Limb (tissue), 2 donors: ENCODE measurements around the gene SMARCC1.

Source experiments
- DNase-seq, 2 donors: peaks; one replicate each; pipeline ENCODE4 v3.0.0-alpha.2; 2016; ENCODE audit errors: extremely low spot score in 2 of 2

The SMARCC1 gene

GRCh38 chr3:47590216-47590615, 191.5 kb downstream of the SMARCC1 start:
- DNase-seq = no peak

DNA sequence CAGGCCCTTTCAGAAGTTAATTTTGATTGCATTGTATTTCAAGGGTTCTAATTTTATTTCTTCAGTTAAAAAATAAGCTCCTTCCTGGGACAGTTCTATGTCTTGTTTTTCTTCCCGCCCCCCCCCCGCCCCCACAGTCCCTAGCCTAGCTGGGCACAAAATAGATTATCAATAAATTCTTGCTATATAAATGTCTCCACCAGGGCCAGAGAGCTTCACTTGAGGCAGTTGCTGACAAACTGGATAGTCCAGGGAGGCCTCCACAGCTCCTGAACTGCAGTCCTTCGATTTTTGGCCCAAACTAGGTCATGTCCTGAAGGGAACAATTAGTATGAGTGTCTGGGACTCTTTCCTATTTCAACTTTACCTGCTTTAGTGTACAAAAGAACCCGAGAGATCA, 193.1 kb downstream of the SMARCC1 start:
- DNase-seq = no peak

- DNase-seq = no peak
Measured at GRCh38 chr3:47588053-47588452, 193.6 kb downstream of the SMARCC1 start.

GRCh38 chr3:47586746-47587145, 194.9 kb downstream of the SMARCC1 start:
- DNase-seq = no peak

DNA sequence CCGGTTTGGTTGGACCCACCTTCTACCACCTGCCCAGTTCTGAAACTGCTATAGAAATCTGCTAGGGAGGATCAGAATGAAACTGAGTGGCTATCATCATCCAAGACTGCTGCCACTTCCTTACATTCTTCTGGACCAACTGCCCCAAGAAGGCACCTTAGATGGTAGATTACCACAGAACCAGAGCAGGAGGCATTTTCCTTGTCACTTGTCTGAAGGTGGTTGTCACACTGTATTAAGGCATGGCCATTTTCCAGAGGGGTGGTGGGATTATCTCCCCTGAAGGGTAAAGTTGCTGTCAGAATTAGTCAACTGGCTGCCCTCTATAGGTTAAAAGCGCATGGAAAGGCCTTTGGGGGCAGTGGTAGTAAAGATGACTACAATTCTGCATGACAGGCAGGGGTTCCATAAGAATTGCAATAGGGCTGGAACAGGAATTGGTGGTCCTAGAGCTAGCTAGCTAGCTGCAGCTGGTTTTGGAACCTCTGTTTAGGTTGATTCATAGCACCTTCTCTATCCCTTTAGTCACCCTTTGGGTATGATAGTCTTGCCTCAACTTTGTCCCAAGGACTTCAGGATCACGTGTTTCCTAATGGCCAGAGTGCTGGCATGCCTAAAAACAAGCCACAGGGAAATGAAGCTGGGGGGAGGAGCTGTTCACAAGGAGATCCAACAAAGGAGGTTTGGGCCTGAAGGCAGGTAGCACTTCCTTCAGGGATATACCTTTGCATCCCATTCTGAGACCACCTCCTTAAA, 198.2 kb downstream of the SMARCC1 start:
- no peak for DNase-seq

- DNase-seq = no peak
Measured at GRCh38 chr3:47581835-47582234, 199.9 kb downstream of the SMARCC1 start.

DNA sequence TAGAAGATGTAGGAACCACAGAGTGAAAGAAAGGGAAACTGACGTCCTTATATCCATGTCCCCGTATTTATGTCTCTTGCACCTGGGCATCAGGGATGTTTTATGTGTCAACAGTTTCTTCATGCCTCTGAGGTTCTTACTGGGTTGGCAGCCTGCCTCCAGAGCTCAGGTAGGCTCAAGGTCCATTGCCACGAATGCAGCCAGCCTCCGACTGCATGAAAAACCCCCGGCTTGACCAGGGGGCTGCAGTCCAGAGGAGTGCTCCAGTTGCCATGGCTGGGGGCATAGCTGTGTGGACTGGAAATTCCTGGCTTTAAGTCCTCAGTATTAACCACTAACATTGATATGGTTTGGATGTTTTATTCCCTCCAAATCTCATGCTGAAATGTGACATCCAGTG, 200.3 kb downstream of the SMARCC1 start:
- DNase-seq = no peak

GRCh38 chr3:47580481-47580880, 201.2 kb downstream of the SMARCC1 start:
- no peak for DNase-seq

- DNase-seq = no peak
Measured at GRCh38 chr3:47579875-47580274, 201.8 kb downstream of the SMARCC1 start.

GRCh38 chr3:47578691-47579632, 202.7 kb downstream of the SMARCC1 start, which contains the start of gene CSPG5:
TSS of gene CSPG5 (minus strand) at chr3:47578865. CDS start at chr3:47578693, 172 bp downstream.
- DNase-seq = peak in 1 of 2 donors; percentile 68

DNA sequence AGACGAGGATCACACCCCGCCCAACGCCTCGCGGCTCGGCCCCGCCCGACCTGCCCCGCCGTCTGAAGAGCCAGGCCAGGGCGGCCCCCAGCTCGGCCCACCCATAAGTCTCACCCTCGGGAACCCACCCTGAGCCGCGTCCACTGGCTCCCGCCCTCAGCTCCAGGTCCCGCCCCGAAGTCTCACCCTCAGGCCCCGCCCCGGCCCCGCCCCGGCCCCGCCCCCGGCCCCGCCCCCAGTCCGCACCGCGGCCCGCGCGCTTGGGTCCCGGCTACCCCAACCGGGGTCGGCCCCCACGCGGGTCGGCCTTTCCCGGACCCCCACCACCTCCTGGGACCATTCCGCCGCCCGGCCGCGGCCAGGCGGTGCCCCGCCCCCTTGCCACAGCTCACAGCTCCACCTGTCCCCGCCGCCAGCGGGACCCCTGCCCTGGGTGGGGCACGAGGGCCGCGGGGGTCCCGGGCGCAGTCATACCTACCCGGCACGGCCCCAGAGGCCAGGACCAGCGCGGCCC, 203.5 kb downstream of the SMARCC1 start:
- DNase-seq = peak in 1 of 2 donors; percentile 80

GRCh38 chr3:47577583-47578118, 204.0 kb downstream of the SMARCC1 start:
- DNase-seq = peak in 1 of 2 donors; percentile 39

GRCh38 chr3:47573190-47574172, 208.2 kb downstream of the SMARCC1 start:
- peak in 1 of 2 donors; percentile 32 for DNase-seq

DNA sequence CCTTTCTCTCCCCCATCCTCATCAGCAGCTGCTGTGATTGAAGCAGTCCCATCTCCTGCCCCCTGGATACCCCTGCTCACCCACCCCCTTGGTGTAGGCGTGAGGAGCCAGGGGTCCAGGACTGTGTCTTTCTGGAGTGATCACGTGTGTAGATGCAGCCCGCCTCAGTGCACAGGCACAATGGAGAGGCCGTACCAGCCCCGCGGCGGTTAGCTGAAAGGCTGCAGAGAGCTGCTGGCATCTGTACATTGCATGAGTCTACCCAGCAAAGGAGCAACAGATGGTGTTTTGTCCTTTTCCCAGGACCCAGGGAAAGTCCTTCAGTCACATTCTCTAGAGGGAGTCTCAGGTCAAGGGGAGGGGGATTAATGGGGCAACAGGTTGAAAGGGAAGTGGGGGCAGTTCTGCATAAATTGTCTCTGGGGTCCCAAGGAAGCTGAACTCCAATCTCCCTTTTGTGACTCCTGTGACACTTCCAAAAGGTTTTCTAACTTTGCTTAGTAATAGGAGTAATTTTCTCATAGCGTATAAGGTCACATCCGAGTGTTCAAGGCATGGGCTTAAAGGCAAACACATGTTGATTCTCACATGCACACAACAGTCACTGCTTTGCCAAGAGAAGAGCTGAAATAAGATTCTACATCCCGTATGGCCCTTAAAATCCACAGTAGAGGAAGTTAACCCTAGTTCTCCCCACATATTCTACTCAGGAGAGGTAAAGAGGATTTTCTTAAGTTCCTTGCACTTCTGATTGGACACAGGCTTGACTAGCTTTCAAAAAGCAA, 210.1 kb downstream of the SMARCC1 start:
- DNase-seq = peak; percentile 38 to 58

DNA sequence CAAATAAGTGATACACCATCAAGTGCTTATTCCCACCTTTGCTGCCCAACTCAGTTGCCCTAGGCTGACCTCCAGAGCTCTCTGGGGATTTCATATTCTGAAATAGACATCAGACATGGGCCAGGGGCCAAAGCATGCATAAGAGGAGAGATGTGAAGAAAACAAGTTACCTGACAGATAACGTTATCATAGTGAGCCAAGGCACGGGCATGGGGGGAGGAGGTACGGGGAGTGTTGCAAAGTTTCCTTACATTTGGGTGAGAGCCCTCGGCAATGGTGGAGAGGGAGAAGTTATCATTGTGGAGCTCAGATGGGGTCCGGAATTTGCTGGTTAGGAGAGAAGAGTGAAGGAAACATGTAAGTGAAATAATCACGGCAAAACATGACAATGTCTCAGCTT, 212.8 kb downstream of the SMARCC1 start:
- no peak for DNase-seq

DNA sequence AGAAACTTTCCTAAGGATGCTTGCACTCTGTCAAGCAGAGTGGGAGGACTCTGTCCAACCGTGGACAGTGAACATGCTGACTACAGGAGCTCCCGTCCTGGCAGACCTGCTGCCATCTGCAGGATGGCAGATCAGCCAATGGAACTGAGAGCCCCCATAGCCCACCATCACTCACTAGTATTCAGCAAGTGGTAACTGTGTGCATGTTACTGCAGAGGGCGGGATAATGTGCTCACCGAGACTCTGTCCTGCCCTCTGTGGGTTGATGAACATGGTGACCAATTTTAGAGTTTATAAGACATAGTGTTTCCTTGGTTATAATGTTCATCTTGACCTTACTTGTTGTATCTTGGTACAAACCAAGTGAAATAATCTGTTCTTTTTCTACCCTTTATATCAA, 214.5 kb downstream of the SMARCC1 start:
- DNase-seq = no peak

DNA sequence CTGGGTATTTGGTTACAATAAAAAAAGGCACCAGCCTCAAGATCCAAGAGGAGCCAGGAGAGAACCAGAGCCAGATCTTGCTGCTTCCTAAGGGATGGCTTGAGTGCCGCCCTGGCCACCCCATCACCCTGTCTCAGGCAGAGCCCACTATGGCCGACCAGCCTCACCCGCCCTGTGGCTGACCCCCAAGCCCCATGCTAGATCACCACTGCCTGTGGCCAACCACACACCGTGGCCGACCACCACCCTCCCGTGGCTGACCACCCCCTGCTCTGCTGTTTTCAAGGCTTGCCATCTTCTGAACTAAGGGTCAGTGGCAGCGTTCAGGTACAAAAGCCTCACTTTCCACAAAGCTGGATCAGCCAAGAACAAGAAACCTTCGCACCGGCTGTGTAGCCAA, 215.0 kb downstream of the SMARCC1 start:
- no peak for DNase-seq

- DNase-seq = no peak
Measured at GRCh38 chr3:47565734-47566550, 215.8 kb downstream of the SMARCC1 start.

- DNase-seq = no peak
Measured at GRCh38 chr3:47556351-47556750, 225.3 kb downstream of the SMARCC1 start.
